Measurements from ENCODE around the gene ADNP2. TPM values are rescaled to one million over a fixed set of nuclear protein-coding genes. Genes with fewer than 3 reads are reported as not detected.

Gene ADNP2
- total and polyA plus RNA-seq, 2 experiments from 2014 or later, result 19.3 to 66.4 TPM

DNA sequence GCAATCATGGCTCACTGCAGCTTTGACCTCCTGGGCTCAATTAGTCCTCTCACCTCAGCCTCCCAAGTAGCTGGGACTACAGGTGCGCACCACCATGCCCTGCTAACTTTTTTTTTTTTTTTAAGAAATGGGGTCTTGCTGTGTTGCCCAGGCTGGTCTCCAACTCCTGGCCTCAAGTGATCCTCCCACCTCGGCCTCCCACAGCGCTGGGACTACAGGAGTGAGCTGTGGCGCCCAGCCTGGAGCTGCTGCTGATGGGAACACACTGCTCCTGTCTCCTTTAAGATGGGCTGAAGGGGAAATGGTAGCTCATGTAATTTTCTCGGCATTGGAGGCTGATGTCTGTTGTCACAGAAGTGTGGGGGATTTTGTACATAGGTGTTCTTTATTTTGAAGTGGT, 34.9 kb upstream of the ADNP2 start:
- H3K9me3 Mint-ChIP-seq, result peaks cover 25% of the 10 kb centered on the region
- H3K36me3 Mint-ChIP-seq (ENCODE audit: low read depth), result peaks cover 12% of the 10 kb centered on the region
- Histone ChIP-seq H3K4me3 (no peak overlapping the region), H2AFZ (no peak overlapping the region), H3K27me3 (ENCODE audit: insufficient read depth) (no peaks in the 10 kb centered on the region), H3K9me2 (ENCODE audit: insufficient read depth) (no peaks in the 10 kb centered on the region), H3K36me3 (ENCODE audit: insufficient read depth) (no peaks in the 10 kb centered on the region), H4K20me1 (replicated peaks; ENCODE audit: insufficient read depth) (no peaks in the 10 kb centered on the region), H3K4me2 (no peak overlapping the region), H3F3A (replicated peaks; ENCODE audit: low read depth) (no peaks in the 10 kb centered on the region), H3K27ac (ENCODE audit: low read depth) (no peak overlapping the region), H3K4me1 (ENCODE audit: insufficient read depth) (no peaks in the 10 kb centered on the region), H3K79me2 (replicated peaks; ENCODE audit: insufficient read depth) (no peaks in the 10 kb centered on the region)
- DNase-seq (ENCODE audit: low spot score), result no peak
- peaks cover 2% of the 10 kb centered on the region; the same call in 1 of the 3 replicates for H3K4me1 Mint-ChIP-seq
- TF ChIP-seq, protein P1, sequence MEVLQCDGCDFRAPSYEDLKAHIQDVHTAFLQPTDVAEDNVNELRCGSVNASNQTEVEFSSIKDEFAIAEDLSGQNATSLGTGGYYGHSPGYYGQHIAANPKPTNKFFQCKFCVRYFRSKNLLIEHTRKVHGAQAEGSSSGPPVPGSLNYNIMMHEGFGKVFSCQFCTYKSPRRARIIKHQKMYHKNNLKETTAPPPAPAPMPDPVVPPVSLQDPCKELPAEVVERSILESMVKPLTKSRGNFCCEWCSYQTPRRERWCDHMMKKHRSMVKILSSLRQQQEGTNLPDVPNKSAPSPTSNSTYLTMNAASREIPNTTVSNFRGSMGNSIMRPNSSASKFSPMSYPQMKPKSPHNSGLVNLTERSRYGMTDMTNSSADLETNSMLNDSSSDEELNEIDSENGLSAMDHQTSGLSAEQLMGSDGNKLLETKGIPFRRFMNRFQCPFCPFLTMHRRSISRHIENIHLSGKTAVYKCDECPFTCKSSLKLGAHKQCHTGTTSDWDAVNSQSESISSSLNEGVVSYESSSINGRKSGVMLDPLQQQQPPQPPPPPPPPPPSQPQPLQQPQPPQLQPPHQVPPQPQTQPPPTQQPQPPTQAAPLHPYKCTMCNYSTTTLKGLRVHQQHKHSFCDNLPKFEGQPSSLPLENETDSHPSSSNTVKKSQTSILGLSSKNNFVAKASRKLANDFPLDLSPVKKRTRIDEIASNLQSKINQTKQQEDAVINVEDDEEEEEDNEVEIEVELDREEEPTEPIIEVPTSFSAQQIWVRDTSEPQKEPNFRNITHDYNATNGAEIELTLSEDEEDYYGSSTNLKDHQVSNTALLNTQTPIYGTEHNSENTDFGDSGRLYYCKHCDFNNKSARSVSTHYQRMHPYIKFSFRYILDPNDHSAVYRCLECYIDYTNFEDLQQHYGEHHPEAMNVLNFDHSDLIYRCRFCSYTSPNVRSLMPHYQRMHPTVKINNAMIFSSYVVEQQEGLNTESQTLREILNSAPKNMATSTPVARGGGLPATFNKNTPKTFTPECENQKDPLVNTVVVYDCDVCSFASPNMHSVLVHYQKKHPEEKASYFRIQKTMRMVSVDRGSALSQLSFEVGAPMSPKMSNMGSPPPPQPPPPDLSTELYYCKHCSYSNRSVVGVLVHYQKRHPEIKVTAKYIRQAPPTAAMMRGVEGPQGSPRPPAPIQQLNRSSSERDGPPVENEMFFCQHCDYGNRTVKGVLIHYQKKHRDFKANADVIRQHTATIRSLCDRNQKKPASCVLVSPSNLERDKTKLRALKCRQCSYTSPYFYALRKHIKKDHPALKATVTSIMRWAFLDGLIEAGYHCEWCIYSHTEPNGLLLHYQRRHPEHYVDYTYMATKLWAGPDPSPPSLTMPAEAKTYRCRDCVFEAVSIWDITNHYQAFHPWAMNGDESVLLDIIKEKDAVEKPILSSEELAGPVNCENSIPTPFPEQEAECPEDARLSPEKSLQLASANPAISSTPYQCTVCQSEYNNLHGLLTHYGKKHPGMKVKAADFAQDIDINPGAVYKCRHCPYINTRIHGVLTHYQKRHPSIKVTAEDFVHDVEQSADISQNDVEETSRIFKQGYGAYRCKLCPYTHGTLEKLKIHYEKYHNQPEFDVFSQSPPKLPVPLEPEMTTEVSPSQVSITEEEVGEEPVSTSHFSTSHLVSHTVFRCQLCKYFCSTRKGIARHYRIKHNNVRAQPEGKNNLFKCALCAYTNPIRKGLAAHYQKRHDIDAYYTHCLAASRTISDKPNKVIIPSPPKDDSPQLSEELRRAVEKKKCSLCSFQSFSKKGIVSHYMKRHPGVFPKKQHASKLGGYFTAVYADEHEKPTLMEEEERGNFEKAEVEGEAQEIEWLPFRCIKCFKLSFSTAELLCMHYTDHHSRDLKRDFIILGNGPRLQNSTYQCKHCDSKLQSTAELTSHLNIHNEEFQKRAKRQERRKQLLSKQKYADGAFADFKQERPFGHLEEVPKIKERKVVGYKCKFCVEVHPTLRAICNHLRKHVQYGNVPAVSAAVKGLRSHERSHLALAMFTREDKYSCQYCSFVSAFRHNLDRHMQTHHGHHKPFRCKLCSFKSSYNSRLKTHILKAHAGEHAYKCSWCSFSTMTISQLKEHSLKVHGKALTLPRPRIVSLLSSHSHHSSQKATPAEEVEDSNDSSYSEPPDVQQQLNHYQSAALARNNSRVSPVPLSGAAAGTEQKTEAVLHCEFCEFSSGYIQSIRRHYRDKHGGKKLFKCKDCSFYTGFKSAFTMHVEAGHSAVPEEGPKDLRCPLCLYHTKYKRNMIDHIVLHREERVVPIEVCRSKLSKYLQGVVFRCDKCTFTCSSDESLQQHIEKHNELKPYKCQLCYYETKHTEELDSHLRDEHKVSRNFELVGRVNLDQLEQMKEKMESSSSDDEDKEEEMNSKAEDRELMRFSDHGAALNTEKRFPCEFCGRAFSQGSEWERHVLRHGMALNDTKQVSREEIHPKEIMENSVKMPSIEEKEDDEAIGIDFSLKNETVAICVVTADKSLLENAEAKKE (CRISPR knock-in tag; IDR thresholded peaks at IDR 0.05), result no peak
- TF ChIP-seq, protein P2, sequence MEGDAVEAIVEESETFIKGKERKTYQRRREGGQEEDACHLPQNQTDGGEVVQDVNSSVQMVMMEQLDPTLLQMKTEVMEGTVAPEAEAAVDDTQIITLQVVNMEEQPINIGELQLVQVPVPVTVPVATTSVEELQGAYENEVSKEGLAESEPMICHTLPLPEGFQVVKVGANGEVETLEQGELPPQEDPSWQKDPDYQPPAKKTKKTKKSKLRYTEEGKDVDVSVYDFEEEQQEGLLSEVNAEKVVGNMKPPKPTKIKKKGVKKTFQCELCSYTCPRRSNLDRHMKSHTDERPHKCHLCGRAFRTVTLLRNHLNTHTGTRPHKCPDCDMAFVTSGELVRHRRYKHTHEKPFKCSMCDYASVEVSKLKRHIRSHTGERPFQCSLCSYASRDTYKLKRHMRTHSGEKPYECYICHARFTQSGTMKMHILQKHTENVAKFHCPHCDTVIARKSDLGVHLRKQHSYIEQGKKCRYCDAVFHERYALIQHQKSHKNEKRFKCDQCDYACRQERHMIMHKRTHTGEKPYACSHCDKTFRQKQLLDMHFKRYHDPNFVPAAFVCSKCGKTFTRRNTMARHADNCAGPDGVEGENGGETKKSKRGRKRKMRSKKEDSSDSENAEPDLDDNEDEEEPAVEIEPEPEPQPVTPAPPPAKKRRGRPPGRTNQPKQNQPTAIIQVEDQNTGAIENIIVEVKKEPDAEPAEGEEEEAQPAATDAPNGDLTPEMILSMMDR (conservative IDR thresholded peaks at IDR 0.05; ENCODE audit: low read depth in 2 of 2), result no peak
- TF ChIP-seq, protein P3, sequence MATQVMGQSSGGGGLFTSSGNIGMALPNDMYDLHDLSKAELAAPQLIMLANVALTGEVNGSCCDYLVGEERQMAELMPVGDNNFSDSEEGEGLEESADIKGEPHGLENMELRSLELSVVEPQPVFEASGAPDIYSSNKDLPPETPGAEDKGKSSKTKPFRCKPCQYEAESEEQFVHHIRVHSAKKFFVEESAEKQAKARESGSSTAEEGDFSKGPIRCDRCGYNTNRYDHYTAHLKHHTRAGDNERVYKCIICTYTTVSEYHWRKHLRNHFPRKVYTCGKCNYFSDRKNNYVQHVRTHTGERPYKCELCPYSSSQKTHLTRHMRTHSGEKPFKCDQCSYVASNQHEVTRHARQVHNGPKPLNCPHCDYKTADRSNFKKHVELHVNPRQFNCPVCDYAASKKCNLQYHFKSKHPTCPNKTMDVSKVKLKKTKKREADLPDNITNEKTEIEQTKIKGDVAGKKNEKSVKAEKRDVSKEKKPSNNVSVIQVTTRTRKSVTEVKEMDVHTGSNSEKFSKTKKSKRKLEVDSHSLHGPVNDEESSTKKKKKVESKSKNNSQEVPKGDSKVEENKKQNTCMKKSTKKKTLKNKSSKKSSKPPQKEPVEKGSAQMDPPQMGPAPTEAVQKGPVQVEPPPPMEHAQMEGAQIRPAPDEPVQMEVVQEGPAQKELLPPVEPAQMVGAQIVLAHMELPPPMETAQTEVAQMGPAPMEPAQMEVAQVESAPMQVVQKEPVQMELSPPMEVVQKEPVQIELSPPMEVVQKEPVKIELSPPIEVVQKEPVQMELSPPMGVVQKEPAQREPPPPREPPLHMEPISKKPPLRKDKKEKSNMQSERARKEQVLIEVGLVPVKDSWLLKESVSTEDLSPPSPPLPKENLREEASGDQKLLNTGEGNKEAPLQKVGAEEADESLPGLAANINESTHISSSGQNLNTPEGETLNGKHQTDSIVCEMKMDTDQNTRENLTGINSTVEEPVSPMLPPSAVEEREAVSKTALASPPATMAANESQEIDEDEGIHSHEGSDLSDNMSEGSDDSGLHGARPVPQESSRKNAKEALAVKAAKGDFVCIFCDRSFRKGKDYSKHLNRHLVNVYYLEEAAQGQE (IDR thresholded peaks at IDR 0.05; ENCODE audit: unreplicated experiment), result no peak
- TF ChIP-seq ZNF331 (CRISPR knock-in tag; IDR thresholded peaks at IDR 0.05; ENCODE audit: low read depth) (no peak), EZH2 (IDR thresholded peaks at IDR 0.05; ENCODE audit: low read depth, unreplicated experiment) (no peak), POLR2AphosphoS5 (IDR thresholded peaks at IDR 0.05; ENCODE audit: low read depth) (no peak), JUNB (IDR thresholded peaks at IDR 0.05; ENCODE audit: unreplicated experiment) (no peak), ZNF114 (CRISPR knock-in tag; IDR thresholded peaks at IDR 0.05) (no peak), STAT1 (IDR thresholded peaks at IDR 0.05; ENCODE audit: unreplicated experiment) (no peak), NANOG (IDR thresholded peaks at IDR 0.05; ENCODE audit: borderline replicate concordance) (no peak), CREB1 (CRISPR knock-in tag; IDR thresholded peaks at IDR 0.05; ENCODE audit: low read depth) (no peak), EZH2phosphoT487 (IDR thresholded peaks at IDR 0.05; ENCODE audit: unreplicated experiment) (no peak)
- TF ChIP-seq, protein P4, sequence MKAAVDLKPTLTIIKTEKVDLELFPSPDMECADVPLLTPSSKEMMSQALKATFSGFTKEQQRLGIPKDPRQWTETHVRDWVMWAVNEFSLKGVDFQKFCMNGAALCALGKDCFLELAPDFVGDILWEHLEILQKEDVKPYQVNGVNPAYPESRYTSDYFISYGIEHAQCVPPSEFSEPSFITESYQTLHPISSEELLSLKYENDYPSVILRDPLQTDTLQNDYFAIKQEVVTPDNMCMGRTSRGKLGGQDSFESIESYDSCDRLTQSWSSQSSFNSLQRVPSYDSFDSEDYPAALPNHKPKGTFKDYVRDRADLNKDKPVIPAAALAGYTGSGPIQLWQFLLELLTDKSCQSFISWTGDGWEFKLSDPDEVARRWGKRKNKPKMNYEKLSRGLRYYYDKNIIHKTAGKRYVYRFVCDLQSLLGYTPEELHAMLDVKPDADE (IDR thresholded peaks at IDR 0.05), result no peak
- peaks cover 4% of the 10 kb centered on the region for H3K27me3 Mint-ChIP-seq (ENCODE audit: insufficient read depth, low read depth, poor library complexity)
- no peak overlapping the region for H3K4me3 Mint-ChIP-seq
- H3K27ac Mint-ChIP-seq, result no peak overlapping the region
- no peak for ATAC-seq

Measured in GM23338 (cell line).